ENCODE data around the gene PARVA. TPM values are rescaled to one million over a fixed set of nuclear protein-coding genes. Genes with fewer than 3 reads are reported as not detected.
A peak's percentile ranks its signal among the peaks of the same experiment; 100 is the strongest.

PARVA gene
- total and polyA plus RNA-seq, 9 of the 15 experiments (the other 6 are each of a cell fraction or from before 2014, with no cell fraction given) = 0.11 TPM; not detected in 8

DNA sequence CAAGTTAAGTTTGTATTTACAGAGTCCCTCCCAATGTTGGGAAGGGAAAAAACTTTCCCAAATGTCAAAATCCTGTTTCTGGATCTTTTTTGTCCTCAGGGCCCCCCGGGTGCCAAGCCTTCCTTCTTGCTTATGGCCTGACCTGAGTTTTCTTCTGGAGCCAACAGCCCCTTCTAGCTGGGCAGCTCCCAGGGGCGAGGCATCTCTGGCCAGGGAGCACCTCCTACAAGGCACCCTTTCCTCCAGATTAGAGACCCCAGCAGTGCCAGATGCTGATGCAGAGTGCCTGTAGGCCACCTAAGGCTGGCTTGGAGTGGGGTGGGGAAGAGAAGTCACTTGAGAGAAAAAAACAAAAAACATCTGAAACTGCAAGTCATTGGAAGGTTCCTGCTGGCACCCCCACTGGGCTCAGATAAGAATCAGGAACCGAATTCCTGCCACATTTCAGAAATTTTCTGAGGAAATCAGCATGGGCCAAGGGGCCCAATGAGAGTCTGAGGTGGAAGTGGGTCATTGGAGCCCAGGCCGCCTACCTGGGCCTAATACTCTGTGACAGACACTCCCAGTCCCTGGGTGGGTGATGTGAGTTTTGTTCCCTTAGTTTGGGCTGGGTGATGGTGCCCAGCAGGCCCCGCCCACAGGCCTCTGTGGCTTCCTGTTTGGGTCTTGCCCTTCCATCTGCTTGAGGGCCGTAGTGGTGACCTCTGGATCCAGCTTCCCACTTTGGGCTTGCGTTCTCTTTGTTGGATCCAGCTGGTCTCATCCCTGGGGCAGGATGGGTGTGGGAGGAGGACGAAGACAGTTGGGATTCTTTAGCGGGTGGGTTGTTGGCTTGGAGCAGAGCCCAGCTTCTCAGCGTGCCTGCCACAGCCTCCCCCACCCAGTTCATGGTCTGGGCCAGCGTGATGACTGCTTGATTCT is 40.6 kb downstream of the PARVA start (continued):
- TF ChIP-seq, protein P1, sequence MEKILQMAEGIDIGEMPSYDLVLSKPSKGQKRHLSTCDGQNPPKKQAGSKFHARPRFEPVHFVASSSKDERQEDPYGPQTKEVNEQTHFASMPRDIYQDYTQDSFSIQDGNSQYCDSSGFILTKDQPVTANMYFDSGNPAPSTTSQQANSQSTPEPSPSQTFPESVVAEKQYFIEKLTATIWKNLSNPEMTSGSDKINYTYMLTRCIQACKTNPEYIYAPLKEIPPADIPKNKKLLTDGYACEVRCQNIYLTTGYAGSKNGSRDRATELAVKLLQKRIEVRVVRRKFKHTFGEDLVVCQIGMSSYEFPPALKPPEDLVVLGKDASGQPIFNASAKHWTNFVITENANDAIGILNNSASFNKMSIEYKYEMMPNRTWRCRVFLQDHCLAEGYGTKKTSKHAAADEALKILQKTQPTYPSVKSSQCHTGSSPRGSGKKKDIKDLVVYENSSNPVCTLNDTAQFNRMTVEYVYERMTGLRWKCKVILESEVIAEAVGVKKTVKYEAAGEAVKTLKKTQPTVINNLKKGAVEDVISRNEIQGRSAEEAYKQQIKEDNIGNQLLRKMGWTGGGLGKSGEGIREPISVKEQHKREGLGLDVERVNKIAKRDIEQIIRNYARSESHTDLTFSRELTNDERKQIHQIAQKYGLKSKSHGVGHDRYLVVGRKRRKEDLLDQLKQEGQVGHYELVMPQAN (IDR thresholded peaks at IDR 0.05; ENCODE audit: borderline replicate concordance) = no peak
- TF ChIP-seq ATF7 (IDR thresholded peaks at IDR 0.05) (0 out of 2 replicates have a peak, but pooled peaks have one; percentile 20), C11orf30 (IDR thresholded peaks at IDR 0.05; ENCODE audit: low read depth) (peak; percentile 72; the same call in 1 of the 2 replicates), NRF1 (conservative IDR thresholded peaks at IDR 0.05 in 1 of 2, IDR thresholded peaks at IDR 0.05 in 1 of 2) (no peak), MAFG (tag; conservative IDR thresholded peaks at IDR 0.05) (peak; percentile 81), GABPB1 (CRISPR knock-in tag; IDR thresholded peaks at IDR 0.05) (0 out of 2 replicates have a peak, but pooled peaks have one; percentile 18), TGIF2 (CRISPR knock-in tag; IDR thresholded peaks at IDR 0.05) (no peak), ZNF175 (CRISPR knock-in tag; IDR thresholded peaks at IDR 0.05; ENCODE audit: low read depth) (peak; percentile 48; the same call in 1 of the 2 replicates), PHTF2 (CRISPR knock-in tag; IDR thresholded peaks at IDR 0.05) (no peak), NFYB (IDR thresholded peaks at IDR 0.05; ENCODE audit: extremely low read depth, insufficient read length) (no peak), MAFF (IDR thresholded peaks at IDR 0.05; ENCODE audit: low read length) (peak; percentile 28; the same call in 1 of the 2 replicates), ETV1 (tag; conservative IDR thresholded peaks at IDR 0.05; ENCODE audit: low read depth) (peak; percentile 59)
- TF ChIP-seq, protein P2, sequence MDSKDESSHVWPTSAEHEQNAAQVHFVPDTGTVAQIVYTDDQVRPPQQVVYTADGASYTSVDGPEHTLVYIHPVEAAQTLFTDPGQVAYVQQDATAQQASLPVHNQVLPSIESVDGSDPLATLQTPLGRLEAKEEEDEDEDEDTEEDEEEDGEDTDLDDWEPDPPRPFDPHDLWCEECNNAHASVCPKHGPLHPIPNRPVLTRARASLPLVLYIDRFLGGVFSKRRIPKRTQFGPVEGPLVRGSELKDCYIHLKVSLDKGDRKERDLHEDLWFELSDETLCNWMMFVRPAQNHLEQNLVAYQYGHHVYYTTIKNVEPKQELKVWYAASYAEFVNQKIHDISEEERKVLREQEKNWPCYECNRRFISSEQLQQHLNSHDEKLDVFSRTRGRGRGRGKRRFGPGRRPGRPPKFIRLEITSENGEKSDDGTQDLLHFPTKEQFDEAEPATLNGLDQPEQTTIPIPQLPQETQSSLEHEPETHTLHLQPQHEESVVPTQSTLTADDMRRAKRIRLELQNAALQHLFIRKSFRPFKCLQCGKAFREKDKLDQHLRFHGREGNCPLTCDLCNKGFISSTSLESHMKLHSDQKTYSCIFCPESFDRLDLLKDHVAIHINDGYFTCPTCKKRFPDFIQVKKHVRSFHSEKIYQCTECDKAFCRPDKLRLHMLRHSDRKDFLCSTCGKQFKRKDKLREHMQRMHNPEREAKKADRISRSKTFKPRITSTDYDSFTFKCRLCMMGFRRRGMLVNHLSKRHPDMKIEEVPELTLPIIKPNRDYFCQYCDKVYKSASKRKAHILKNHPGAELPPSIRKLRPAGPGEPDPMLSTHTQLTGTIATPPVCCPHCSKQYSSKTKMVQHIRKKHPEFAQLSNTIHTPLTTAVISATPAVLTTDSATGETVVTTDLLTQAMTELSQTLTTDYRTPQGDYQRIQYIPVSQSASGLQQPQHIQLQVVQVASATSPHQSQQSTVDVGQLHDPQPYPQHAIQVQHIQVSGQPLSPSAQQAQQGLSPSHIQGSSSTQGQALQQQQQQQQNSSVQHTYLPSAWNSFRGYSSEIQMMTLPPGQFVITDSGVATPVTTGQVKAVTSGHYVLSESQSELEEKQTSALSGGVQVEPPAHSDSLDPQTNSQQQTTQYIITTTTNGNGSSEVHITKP (IDR thresholded peaks at IDR 0.05; ENCODE audit: partially characterized antibody) = peak; percentile 95
- TF ChIP-seq, protein P3, sequence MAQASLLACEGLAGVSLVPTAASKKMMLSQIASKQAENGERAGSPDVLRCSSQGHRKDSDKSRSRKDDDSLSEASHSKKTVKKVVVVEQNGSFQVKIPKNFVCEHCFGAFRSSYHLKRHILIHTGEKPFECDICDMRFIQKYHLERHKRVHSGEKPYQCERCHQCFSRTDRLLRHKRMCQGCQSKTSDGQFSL (CRISPR knock-in tag; IDR thresholded peaks at IDR 0.05) = no peak
- TF ChIP-seq, protein P3 (tag; IDR thresholded peaks at IDR 0.05) = peak in 1 of 2 experiments; percentile 74; a peak in 2 of 4 replicates
- TF ChIP-seq, protein P4, sequence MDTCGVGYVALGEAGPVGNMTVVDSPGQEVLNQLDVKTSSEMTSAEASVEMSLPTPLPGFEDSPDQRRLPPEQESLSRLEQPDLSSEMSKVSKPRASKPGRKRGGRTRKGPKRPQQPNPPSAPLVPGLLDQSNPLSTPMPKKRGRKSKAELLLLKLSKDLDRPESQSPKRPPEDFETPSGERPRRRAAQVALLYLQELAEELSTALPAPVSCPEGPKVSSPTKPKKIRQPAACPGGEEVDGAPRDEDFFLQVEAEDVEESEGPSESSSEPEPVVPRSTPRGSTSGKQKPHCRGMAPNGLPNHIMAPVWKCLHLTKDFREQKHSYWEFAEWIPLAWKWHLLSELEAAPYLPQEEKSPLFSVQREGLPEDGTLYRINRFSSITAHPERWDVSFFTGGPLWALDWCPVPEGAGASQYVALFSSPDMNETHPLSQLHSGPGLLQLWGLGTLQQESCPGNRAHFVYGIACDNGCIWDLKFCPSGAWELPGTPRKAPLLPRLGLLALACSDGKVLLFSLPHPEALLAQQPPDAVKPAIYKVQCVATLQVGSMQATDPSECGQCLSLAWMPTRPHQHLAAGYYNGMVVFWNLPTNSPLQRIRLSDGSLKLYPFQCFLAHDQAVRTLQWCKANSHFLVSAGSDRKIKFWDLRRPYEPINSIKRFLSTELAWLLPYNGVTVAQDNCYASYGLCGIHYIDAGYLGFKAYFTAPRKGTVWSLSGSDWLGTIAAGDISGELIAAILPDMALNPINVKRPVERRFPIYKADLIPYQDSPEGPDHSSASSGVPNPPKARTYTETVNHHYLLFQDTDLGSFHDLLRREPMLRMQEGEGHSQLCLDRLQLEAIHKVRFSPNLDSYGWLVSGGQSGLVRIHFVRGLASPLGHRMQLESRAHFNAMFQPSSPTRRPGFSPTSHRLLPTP (IDR thresholded peaks at IDR 0.05; ENCODE audit: borderline replicate concordance, extremely low read depth, insufficient read length) = no peak

All from K562 (cell line).